Testis (tissue), 2 donors: ENCODE measurements around the gene SHC3.

Source experiments
- POLR2A ChIP-seq: fragments of 450-650 bp; IDR thresholded peaks from one replicate; pipeline ENCODE4 v1.6.1; 2017; ENCODE audit warnings: antibody characterized with exemption, mild to moderate bottlenecking, moderate library complexity
- TF ChIP-seq, protein P1 (sequence below), 3 experiments: fragments of 450-650 bp in 2 of 3; fragments of 200-600 bp in 1 of 3; sonication (generic) in 1 of 3; IDR thresholded peaks; one replicate each; pipeline ENCODE4 v1.5.1; 2016 to 2019; ENCODE audit warnings: antibody characterized with exemption in 3 of 3, mild to moderate bottlenecking in 2 of 3, moderate library complexity in 1 of 3

DNA sequence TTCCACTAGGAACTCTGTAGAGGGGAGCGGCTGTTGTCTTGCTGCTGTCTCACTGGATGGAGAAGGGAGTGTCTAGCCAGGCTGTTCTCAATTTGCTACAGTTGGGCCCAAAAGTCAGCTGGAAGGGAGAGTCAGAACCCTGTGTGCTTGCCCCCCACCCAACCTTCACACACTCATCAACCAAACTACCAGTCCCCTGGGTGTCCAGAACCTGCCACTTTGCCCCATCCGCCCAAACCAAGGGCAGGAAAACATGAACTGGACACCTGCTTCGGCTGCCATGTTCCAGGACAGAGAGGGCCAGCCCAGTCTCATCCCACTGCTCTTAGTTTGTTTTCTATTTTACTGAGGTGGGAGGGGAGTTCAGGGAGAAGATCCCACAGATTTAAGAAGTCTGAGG, 105.2 kb downstream of the SHC3 start:
- TF ChIP-seq, protein P1, sequence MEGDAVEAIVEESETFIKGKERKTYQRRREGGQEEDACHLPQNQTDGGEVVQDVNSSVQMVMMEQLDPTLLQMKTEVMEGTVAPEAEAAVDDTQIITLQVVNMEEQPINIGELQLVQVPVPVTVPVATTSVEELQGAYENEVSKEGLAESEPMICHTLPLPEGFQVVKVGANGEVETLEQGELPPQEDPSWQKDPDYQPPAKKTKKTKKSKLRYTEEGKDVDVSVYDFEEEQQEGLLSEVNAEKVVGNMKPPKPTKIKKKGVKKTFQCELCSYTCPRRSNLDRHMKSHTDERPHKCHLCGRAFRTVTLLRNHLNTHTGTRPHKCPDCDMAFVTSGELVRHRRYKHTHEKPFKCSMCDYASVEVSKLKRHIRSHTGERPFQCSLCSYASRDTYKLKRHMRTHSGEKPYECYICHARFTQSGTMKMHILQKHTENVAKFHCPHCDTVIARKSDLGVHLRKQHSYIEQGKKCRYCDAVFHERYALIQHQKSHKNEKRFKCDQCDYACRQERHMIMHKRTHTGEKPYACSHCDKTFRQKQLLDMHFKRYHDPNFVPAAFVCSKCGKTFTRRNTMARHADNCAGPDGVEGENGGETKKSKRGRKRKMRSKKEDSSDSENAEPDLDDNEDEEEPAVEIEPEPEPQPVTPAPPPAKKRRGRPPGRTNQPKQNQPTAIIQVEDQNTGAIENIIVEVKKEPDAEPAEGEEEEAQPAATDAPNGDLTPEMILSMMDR (IDR thresholded peaks at IDR 0.05): no peak
- no peak for TF ChIP-seq POLR2A
